ENCODE data around the gene ZNF335.
"Not testable (repeated sequence)": the region's sequence is repeated elsewhere in the genome, so short reads cannot be mapped to it uniquely, and the experiment has no call there.

The ZNF335 gene

GRCh38 chr20:45909336-45909808, 62.6 kb downstream of the ZNF335 start:
- DNase-seq = no peak

- DNase-seq = no peak
Measured at GRCh38 chr20:45908084-45908483, 63.9 kb downstream of the ZNF335 start.

- no peak for DNase-seq
Measured at GRCh38 chr20:45907219-45907948, 64.6 kb downstream of the ZNF335 start.

GRCh38 chr20:45905505-45906079, 66.4 kb downstream of the ZNF335 start:
- no peak for DNase-seq

GRCh38 chr20:45904583-45905504, 67.2 kb downstream of the ZNF335 start:
- no peak for DNase-seq

- DNase-seq = no peak
Measured at GRCh38 chr20:45902199-45902701, 69.8 kb downstream of the ZNF335 start.

GRCh38 chr20:45901332-45901731, 70.7 kb downstream of the ZNF335 start:
- not testable (repeated sequence) for DNase-seq

- no peak for DNase-seq
Measured at GRCh38 chr20:45899046-45899835, 72.8 kb downstream of the ZNF335 start.
